ENCODE results near the gene VAV3.

DNA sequence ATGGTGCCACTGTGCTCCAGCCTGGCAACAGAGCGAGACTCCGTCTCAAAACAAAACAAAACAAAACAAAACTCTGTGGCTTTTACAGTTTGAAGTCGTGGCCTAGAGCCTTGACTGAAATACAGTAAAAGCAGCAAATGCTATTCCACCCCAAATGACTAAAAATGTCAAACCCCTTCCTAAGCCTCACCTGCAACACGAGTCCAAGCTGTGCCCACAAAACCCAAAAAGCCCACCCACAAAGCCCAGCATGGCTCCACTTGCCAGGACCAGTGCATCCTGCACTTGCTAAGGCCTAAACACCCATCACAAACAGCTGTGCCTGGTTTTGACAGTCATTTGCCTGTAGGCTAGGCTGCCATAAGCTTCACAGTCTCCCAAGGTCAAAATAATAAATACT is 21.3 kb downstream of the VAV3 start:
- TF ChIP-seq EZH2 (IDR thresholded peaks at IDR 0.05; ENCODE audit: insufficient read depth, low read length) = no peak
- TF ChIP-seq, protein P1, sequence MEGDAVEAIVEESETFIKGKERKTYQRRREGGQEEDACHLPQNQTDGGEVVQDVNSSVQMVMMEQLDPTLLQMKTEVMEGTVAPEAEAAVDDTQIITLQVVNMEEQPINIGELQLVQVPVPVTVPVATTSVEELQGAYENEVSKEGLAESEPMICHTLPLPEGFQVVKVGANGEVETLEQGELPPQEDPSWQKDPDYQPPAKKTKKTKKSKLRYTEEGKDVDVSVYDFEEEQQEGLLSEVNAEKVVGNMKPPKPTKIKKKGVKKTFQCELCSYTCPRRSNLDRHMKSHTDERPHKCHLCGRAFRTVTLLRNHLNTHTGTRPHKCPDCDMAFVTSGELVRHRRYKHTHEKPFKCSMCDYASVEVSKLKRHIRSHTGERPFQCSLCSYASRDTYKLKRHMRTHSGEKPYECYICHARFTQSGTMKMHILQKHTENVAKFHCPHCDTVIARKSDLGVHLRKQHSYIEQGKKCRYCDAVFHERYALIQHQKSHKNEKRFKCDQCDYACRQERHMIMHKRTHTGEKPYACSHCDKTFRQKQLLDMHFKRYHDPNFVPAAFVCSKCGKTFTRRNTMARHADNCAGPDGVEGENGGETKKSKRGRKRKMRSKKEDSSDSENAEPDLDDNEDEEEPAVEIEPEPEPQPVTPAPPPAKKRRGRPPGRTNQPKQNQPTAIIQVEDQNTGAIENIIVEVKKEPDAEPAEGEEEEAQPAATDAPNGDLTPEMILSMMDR (IDR thresholded peaks at IDR 0.05; ENCODE audit: insufficient read depth, low read depth, low read length) = no peak

Measured in astrocyte (in vitro differentiated cells and primary cell).